NK-92 (cell line): ENCODE results near the gene ZNRF2.

Experiments
- DNase-seq: peaks from one replicate; lab custom pipeline; 2025; ENCODE audit not compliant: unreplicated experiment; lab: John Stamatoyannopoulos, UW

The ZNRF2 gene

GRCh38 chr7:30405179-30405578 lies 120.8 kb downstream of the ZNRF2 start:
- no peak for DNase-seq

GRCh38 chr7:30406664-30407425 lies 122.4 kb downstream of the ZNRF2 start:
- DNase-seq: no peak

- DNase-seq: no peak
Observed at GRCh38 chr7:30411173-30411572, 126.8 kb downstream of the ZNRF2 start.

GRCh38 chr7:30411897-30412296 lies 127.5 kb downstream of the ZNRF2 start:
- DNase-seq: no peak

GRCh38 chr7:30412782-30413504 lies 128.5 kb downstream of the ZNRF2 start:
- no peak for DNase-seq

GRCh38 chr7:30413864-30414263 lies 129.5 kb downstream of the ZNRF2 start:
- no peak for DNase-seq
